H9 (cell line): Measurements from ENCODE around the gene NBEA. TPM values are rescaled to one million over a fixed set of nuclear protein-coding genes. Genes with fewer than 3 reads are reported as not detected.

Experiments used
- DNase-seq: peaks from one replicate; pipeline ENCODE4 v3.0.0-alpha.2; 2017
- H2AFZ ChIP-seq: one replicate; pipeline ENCODE4 v1.6.1; 2013; ENCODE audit warnings: mild to moderate bottlenecking, low read length, control low read depth, moderate library complexity
- H2AK5ac ChIP-seq: 2 replicates; pipeline ENCODE4 v1.6.1; 2013; ENCODE audit warnings: low read length, control low read depth, mixed read lengths; ENCODE audit not compliant: insufficient read length
- H2BK120ac ChIP-seq: one replicate; pipeline ENCODE4 v1.6.1; 2013; ENCODE audit warnings: low read depth, mild to moderate bottlenecking, low read length, control low read depth, inconsistent platforms; ENCODE audit not compliant: poor library complexity, severe bottlenecking
- H2BK12ac ChIP-seq: 2 replicates; pipeline ENCODE4 v1.6.1; 2013; ENCODE audit warnings: low read length, control low read depth, mixed read lengths, low read depth; ENCODE audit not compliant: insufficient read length
- H2BK15ac ChIP-seq: 2 replicates; pipeline ENCODE4 v1.6.1; 2013; ENCODE audit warnings: low read depth, low read length, control low read depth
- H2BK20ac ChIP-seq: one replicate; pipeline ENCODE4 v1.6.1; 2013; ENCODE audit warnings: low read depth, mild to moderate bottlenecking, low read length, control low read depth, inconsistent platforms; ENCODE audit not compliant: poor library complexity, severe bottlenecking
- H2BK5ac ChIP-seq: 2 replicates; pipeline ENCODE4 v1.6.1; 2013; ENCODE audit warnings: low read length, control low read depth, mixed read lengths; ENCODE audit not compliant: insufficient read length
- H3K14ac ChIP-seq: 2 replicates; pipeline ENCODE4 v1.6.1; 2013; ENCODE audit warnings: low read length, control low read depth; ENCODE audit not compliant: insufficient read depth
- H3K18ac ChIP-seq: 2 replicates; pipeline ENCODE4 v1.6.1; 2013; ENCODE audit warnings: low read depth, mild to moderate bottlenecking, mixed read lengths, low read length, control low read depth; ENCODE audit not compliant: insufficient read length
- H3K23ac ChIP-seq: 2 replicates; pipeline ENCODE4 v1.6.1; 2013; ENCODE audit warnings: low read length, control low read depth, mixed read lengths, low read depth; ENCODE audit not compliant: insufficient read length
- H3K23me2 ChIP-seq: 2 replicates; pipeline ENCODE4 v1.6.1; 2013; ENCODE audit warnings: low read depth, mild to moderate bottlenecking, mixed read lengths, low read length, control low read depth; ENCODE audit not compliant: insufficient read length, poor library complexity, severe bottlenecking
- H3K27ac ChIP-seq: 2 replicates; pipeline ENCODE4 v1.5.1; 2013; ENCODE audit warnings: low read length, control low read depth, mixed read lengths, low read depth; ENCODE audit not compliant: insufficient read length
- H3K27me3 ChIP-seq: 2 replicates; pipeline ENCODE4 v1.6.1; 2013; ENCODE audit warnings: low read length, control low read depth, inconsistent platforms; ENCODE audit not compliant: insufficient read depth
- H3K4ac ChIP-seq: 2 replicates; pipeline ENCODE4 v1.6.1; 2013; ENCODE audit warnings: low read depth, mild to moderate bottlenecking, control low read depth, inconsistent platforms, low read length, moderate library complexity
- H3K4me1 ChIP-seq: 2 replicates; pipeline ENCODE4 v1.6.1; 2013; ENCODE audit warnings: low read length, control low read depth, inconsistent platforms; ENCODE audit not compliant: insufficient read depth
- H3K4me2 ChIP-seq: 2 replicates; pipeline ENCODE4 v1.6.1; 2013; ENCODE audit warnings: low read length, control low read depth, mixed read lengths; ENCODE audit not compliant: insufficient read length, insufficient read depth
- H3K56ac ChIP-seq: 2 replicates; pipeline ENCODE4 v1.6.1; 2013; ENCODE audit warnings: low read depth, mild to moderate bottlenecking, mixed read lengths, low read length, control low read depth; ENCODE audit not compliant: insufficient read length
- H3K79me1 ChIP-seq: 2 replicates; pipeline ENCODE4 v1.6.1; 2013; ENCODE audit warnings: low read depth, mild to moderate bottlenecking, moderate library complexity, low read length, control low read depth, inconsistent platforms; ENCODE audit not compliant: insufficient read depth, poor library complexity, severe bottlenecking
- H3K79me2 ChIP-seq: 2 replicates; pipeline ENCODE4 v1.6.1; 2013; ENCODE audit warnings: low read length, control low read depth, inconsistent platforms; ENCODE audit not compliant: insufficient read depth
- H3K9ac ChIP-seq: 2 replicates; pipeline ENCODE4 v1.6.1; 2013; ENCODE audit warnings: low read length, control low read depth, mixed read lengths; ENCODE audit not compliant: insufficient read length; ENCODE audit errors: extremely low read depth
- H3K9me3 ChIP-seq: one replicate; pipeline ENCODE4 v1.6.1; 2013; ENCODE audit warnings: low read depth, low read length, inconsistent platforms; ENCODE audit not compliant: control insufficient read depth
- H3T11ph ChIP-seq: one replicate; pipeline ENCODE4 v1.6.1; 2013; ENCODE audit warnings: mild to moderate bottlenecking, low read length, control low read depth, inconsistent platforms
- H4K20me1 ChIP-seq: one replicate; pipeline ENCODE4 v1.6.1; 2013; ENCODE audit not compliant: control insufficient read depth, insufficient read length, insufficient read depth
- H4K5ac ChIP-seq: 2 replicates; pipeline ENCODE4 v1.6.1; 2013; ENCODE audit warnings: low read depth, mild to moderate bottlenecking, mixed read lengths, low read length, control low read depth; ENCODE audit not compliant: insufficient read length
- H4K8ac ChIP-seq: replicated peaks from 2 replicates; pipeline ENCODE4 v1.6.1; 2013; ENCODE audit warnings: low read length, control low read depth, mixed read lengths, low read depth; ENCODE audit not compliant: insufficient read length
- H4K91ac ChIP-seq: 2 replicates; pipeline ENCODE4 v1.6.1; 2013; ENCODE audit warnings: low read depth, mild to moderate bottlenecking, moderate library complexity, mixed read lengths, low read length, control low read depth; ENCODE audit not compliant: insufficient read length
- H3K27ac Mint-ChIP-seq, 3 experiments: 2 replicates in 2 of 3; 3 replicates in 1 of 3; pipeline ENCODE4 v1.8.0; 2020 to 2021; ENCODE audit warnings: mixed read lengths in 3 of 3, mild to moderate bottlenecking in 1 of 3, moderate library complexity in 1 of 3
- H3K27me3 Mint-ChIP-seq: 2 replicates; pipeline ENCODE4 v1.8.0; 2021; ENCODE audit warnings: low read depth, mild to moderate bottlenecking, moderate library complexity, mixed read lengths
- H3K36me3 Mint-ChIP-seq, 3 experiments: 2 replicates in 2 of 3; 3 replicates in 1 of 3; pipeline ENCODE4 v1.8.0; 2020 to 2021; ENCODE audit warnings: low read depth in 3 of 3, mixed read lengths in 3 of 3; ENCODE audit not compliant: insufficient read depth in 1 of 3
- H3K4me1 Mint-ChIP-seq, 2 experiments: 2 replicates each; pipeline ENCODE4 v1.8.0; 2020; ENCODE audit warnings: mixed read lengths in 2 of 2
- H3K4me3 Mint-ChIP-seq, 2 experiments: 2 replicates in 1 of 2; 3 replicates in 1 of 2; pipeline ENCODE4 v1.8.0; 2020 to 2021; ENCODE audit warnings: mild to moderate bottlenecking in 2 of 2, mixed read lengths in 2 of 2, moderate library complexity in 1 of 2
- H3K9me3 Mint-ChIP-seq, 2 experiments: 2 replicates in 1 of 2; 3 replicates in 1 of 2; pipeline ENCODE4 v1.8.0; 2020; ENCODE audit warnings: mild to moderate bottlenecking in 2 of 2, mixed read lengths in 2 of 2, moderate library complexity in 1 of 2
- WGBS: extraction: QIAGEN DNeasy Blood & Tissue Kit; methylation state at CpG from one replicate; pipeline ENCODE4 v1.1.7; 2013; ENCODE audit warnings: missing lambda C conversion rate, low lambda C conversion rate, mixed read lengths; ENCODE audit not compliant: insufficient read length; ENCODE audit errors: extremely low coverage; 5-methylcytosine and 5-hydroxymethylcytosine counted together
- total RNA-seq: library from RNA; stranded (reverse); gene quantifications from 2 replicates; pipeline ENCODE4 v1.2.1, GENCODE V29; 2021
- TF ChIP-seq, protein P1 (sequence below): fragments of 200-600 bp; sonication (generic); conservative IDR thresholded peaks from 3 replicates; pipeline ENCODE4 v1.8.0; 2021; ENCODE audit warnings: antibody characterized with exemption, mild to moderate bottlenecking

Gene NBEA
- total RNA-seq, 1 experiment from 2014 or later = 17.3 TPM

DNA sequence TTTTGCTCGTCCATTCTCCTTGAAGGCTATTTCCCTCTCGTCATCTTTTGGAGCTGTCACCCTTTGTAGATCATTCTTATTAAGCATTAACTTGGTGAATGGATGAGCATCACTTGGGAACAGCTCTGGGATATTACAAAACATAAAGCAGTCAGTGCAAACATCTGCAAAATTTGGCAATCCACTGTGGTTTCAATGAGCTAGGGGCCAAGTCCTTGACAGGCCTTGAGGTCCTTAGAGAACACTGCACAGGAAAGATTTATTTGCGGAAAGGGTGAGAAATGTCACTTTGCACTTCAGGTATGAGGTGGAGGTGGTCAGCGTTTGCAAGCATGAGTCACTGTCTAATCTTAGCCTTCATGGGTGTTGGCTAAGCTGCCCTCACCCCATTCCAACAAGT, 774.1 kb downstream of the NBEA start:
- Histone ChIP-seq H2BK12ac (no peak overlapping the region), H2BK120ac (no peak overlapping the region), H3K4me1 (no peaks in the 10 kb centered on the region), H3K4me2 (no peak overlapping the region), H3K27ac (no peak overlapping the region), H4K20me1 (no peaks in the 10 kb centered on the region), H3K79me2 (no peaks in the 10 kb centered on the region), H3K56ac (no peak overlapping the region), H3K79me1 (no peaks in the 10 kb centered on the region), H3K23ac (no peak overlapping the region), H3K9ac (no peak overlapping the region), H2BK5ac (no peak overlapping the region), H2AK5ac (no peak overlapping the region), H3T11ph (no peak overlapping the region), H3K18ac (no peak overlapping the region), H4K5ac (no peak overlapping the region), H3K4ac (no peak overlapping the region), H3K14ac (no peak overlapping the region), H3K27me3 (no peaks in the 10 kb centered on the region), H3K23me2 (no peaks in the 10 kb centered on the region), H2BK15ac (no peak overlapping the region), H4K91ac (no peak overlapping the region), H4K8ac (no peak overlapping the region), H2AFZ (no peak overlapping the region), H2BK20ac (no peak overlapping the region), H3K9me3 (no peaks in the 10 kb centered on the region)
- Mint-ChIP-seq H3K27ac (no peak overlapping the region), H3K4me1 (peaks cover 21 to 28% of the 10 kb centered on the region in 2 experiments), H3K36me3 (no peaks in the 10 kb centered on the region), H3K9me3 (no peaks in the 10 kb centered on the region; a peak in 1 of 5 replicates), H3K27me3 (no peaks in the 10 kb centered on the region), H3K4me3 (no peak overlapping the region)
- TF ChIP-seq, protein P1, sequence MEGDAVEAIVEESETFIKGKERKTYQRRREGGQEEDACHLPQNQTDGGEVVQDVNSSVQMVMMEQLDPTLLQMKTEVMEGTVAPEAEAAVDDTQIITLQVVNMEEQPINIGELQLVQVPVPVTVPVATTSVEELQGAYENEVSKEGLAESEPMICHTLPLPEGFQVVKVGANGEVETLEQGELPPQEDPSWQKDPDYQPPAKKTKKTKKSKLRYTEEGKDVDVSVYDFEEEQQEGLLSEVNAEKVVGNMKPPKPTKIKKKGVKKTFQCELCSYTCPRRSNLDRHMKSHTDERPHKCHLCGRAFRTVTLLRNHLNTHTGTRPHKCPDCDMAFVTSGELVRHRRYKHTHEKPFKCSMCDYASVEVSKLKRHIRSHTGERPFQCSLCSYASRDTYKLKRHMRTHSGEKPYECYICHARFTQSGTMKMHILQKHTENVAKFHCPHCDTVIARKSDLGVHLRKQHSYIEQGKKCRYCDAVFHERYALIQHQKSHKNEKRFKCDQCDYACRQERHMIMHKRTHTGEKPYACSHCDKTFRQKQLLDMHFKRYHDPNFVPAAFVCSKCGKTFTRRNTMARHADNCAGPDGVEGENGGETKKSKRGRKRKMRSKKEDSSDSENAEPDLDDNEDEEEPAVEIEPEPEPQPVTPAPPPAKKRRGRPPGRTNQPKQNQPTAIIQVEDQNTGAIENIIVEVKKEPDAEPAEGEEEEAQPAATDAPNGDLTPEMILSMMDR = no peak
- DNase-seq = no peak
- WGBS = no CpG with 5 or more reads among the region's 4 CpGs
